H1 (cell line): Measurements from ENCODE around the gene AFAP1L1. TPM values are rescaled to one million over a fixed set of nuclear protein-coding genes. Genes with fewer than 3 reads are reported as not detected.

Source experiments
- CTCF ChIA-PET: fragments of 300-600 bp; sonication (Branson Sonifier 250); formaldehyde crosslinking; loops from one replicate; lab custom pipeline; 2021; ENCODE audit not compliant: partially characterized antibody; lab: Charles Lee
- POLR2A ChIA-PET: fragments of 300-600 bp; sonication (Branson Sonifier 250); formaldehyde crosslinking; loops from one replicate; lab custom pipeline; 2021; ENCODE audit warnings: inconsistent platforms; ENCODE audit not compliant: partially characterized antibody; lab: Charles Lee
- DNase-seq, 2 experiments: peaks; one replicate each; pipeline versions ENCODE4 v3.0.0 to v3.0.0-alpha.2; 2010 to 2022; ENCODE audit warnings: low spot score in 2 of 2, low read depth in 1 of 2, mixed read lengths in 1 of 2
- FAIRE-seq: peaks from 2 replicates; lab custom pipeline; 2011; peaks lifted over from hg19 to GRCh38; lab: Jason Lieb, UNC
- H2AFZ ChIP-seq: 2 replicates; pipeline ENCODE4 v1.8.1; 2012; ENCODE audit warnings: low read length, inconsistent platforms
- H2AK5ac ChIP-seq: 2 replicates; pipeline ENCODE4 v1.6.1; 2013; ENCODE audit warnings: low read depth, low read length
- H2BK120ac ChIP-seq: replicated peaks from 2 replicates; pipeline ENCODE3; 2013; ENCODE audit warnings: low read depth, low read length, inconsistent platforms
- H2BK12ac ChIP-seq: 2 replicates; pipeline ENCODE4 v1.6.1; 2013; ENCODE audit warnings: low read depth, low read length
- H2BK15ac ChIP-seq: 2 replicates; pipeline ENCODE4 v1.6.1; 2013; ENCODE audit warnings: low read length
- H2BK20ac ChIP-seq: 2 replicates; pipeline ENCODE4 v1.6.1; 2013; ENCODE audit warnings: low read length
- H2BK5ac ChIP-seq: 2 replicates; pipeline ENCODE4 v1.6.1; 2013; ENCODE audit warnings: low read depth, low read length
- H3K14ac ChIP-seq: 2 replicates; pipeline ENCODE4 v1.6.1; 2013; ENCODE audit warnings: inconsistent platforms; ENCODE audit not compliant: insufficient read length
- H3K18ac ChIP-seq: 2 replicates; pipeline ENCODE4 v1.6.1; 2013; ENCODE audit warnings: low read length; ENCODE audit errors: extremely low read depth
- H3K23ac ChIP-seq: 2 replicates; pipeline ENCODE4 v1.6.1; 2013; ENCODE audit warnings: inconsistent platforms; ENCODE audit not compliant: insufficient read length
- H3K23me2 ChIP-seq: 2 replicates; pipeline ENCODE4 v1.6.1; 2013; ENCODE audit warnings: low read depth, low read length
- H3K27ac ChIP-seq: 2 replicates; pipeline ENCODE4 v1.6.1; 2011; ENCODE audit warnings: low read depth, low read length, inconsistent platforms
- H3K27me3 ChIP-seq, 4 experiments: replicated peaks in 1 of 4; 1 replicate in 1 of 4; 2 replicates in 3 of 4; pipeline versions ENCODE4 v1.6.1 to v1.8.1; 2011 to 2013; ENCODE audit warnings: low read length in 3 of 4, mild to moderate bottlenecking in 3 of 4, inconsistent platforms in 2 of 4, mixed read lengths in 2 of 4, moderate library complexity in 1 of 4; ENCODE audit not compliant: control insufficient read depth in 3 of 4, insufficient read depth in 3 of 4; ENCODE audit errors: extremely low read depth in 1 of 4
- H3K36me3 ChIP-seq, 4 experiments: 2 replicates each; pipeline versions ENCODE4 v1.6.1 to v1.8.1; 2011 to 2013; ENCODE audit warnings: mild to moderate bottlenecking in 4 of 4, low read length in 3 of 4, moderate library complexity in 2 of 4, control low read depth in 1 of 4, inconsistent platforms in 1 of 4; ENCODE audit not compliant: insufficient read depth in 4 of 4, control insufficient read depth in 2 of 4
- H3K4ac ChIP-seq: replicated peaks from 2 replicates; pipeline ENCODE3; 2013; ENCODE audit warnings: low read length, low read depth, mixed read lengths, inconsistent platforms; ENCODE audit not compliant: insufficient read length
- H3K4me1 ChIP-seq, 4 experiments: replicated peaks in 1 of 4; 1 replicate in 1 of 4; 2 replicates in 3 of 4; pipeline versions ENCODE4 v1.6.1 to v1.8.1; 2011 to 2013; ENCODE audit warnings: low read length in 3 of 4, inconsistent platforms in 2 of 4, mixed read lengths in 1 of 4; ENCODE audit not compliant: insufficient read depth in 4 of 4, control insufficient read depth in 3 of 4
- H3K4me2 ChIP-seq, 2 experiments: 2 replicates each; pipeline versions ENCODE4 v1.6.1 to v1.8.1; 2011 to 2013; ENCODE audit warnings: low read depth in 2 of 2, low read length in 2 of 2, control low read depth in 1 of 2, inconsistent platforms in 1 of 2, mild to moderate bottlenecking in 1 of 2; ENCODE audit not compliant: insufficient read depth in 1 of 2
- H3K4me3 ChIP-seq, 4 experiments: fragments of 200-600, 300-600 bp in 1 of 4; sonication (generic), shearing (Covaris generic), sonication (Bioruptor Twin) in 1 of 4; 2 replicates each; pipeline versions ENCODE4 v1.5.1 to v1.8.1; 2011 to 2016; ENCODE audit warnings: low read length in 4 of 4, low read depth in 3 of 4, control low read depth in 2 of 4, inconsistent platforms in 2 of 4, mild to moderate bottlenecking in 2 of 4, mixed read lengths in 1 of 4, moderate library complexity in 1 of 4; ENCODE audit not compliant: insufficient read depth in 2 of 4; ENCODE audit errors: extremely low read depth in 1 of 4
- H3K56ac ChIP-seq: replicated peaks from 2 replicates; pipeline ENCODE3; 2013; ENCODE audit warnings: low read depth, mild to moderate bottlenecking, mixed read lengths, low read length, inconsistent platforms; ENCODE audit not compliant: insufficient read length
- H3K79me1 ChIP-seq: 2 replicates; pipeline ENCODE4 v1.6.1; 2013; ENCODE audit warnings: low read depth, low read length, control low read depth
- H3K79me2 ChIP-seq, 2 experiments: 2 replicates each; pipeline versions ENCODE4 v1.6.1 to v1.8.1; 2012 to 2013; ENCODE audit warnings: low read length in 2 of 2, mild to moderate bottlenecking in 2 of 2, inconsistent platforms in 1 of 2; ENCODE audit not compliant: insufficient read depth in 2 of 2, control insufficient read depth in 1 of 2
- H3K9ac ChIP-seq, 4 experiments: replicated peaks in 1 of 4; 1 replicate in 1 of 4; 2 replicates in 3 of 4; pipeline versions ENCODE4 v1.6.1 to v1.8.1; 2011 to 2013; ENCODE audit warnings: low read depth in 3 of 4, low read length in 3 of 4, control low read depth in 2 of 4, mild to moderate bottlenecking in 2 of 4, moderate library complexity in 2 of 4, inconsistent platforms in 1 of 4; ENCODE audit errors: extremely low read depth in 1 of 4
- H3K9me3 ChIP-seq, 2 experiments: 2 replicates each; pipeline versions ENCODE4 v1.6.1 to v1.8.1; 2012 to 2013; ENCODE audit warnings: mild to moderate bottlenecking in 2 of 2, moderate library complexity in 2 of 2, control low read depth in 1 of 2, inconsistent platforms in 1 of 2, low read depth in 1 of 2, low read length in 1 of 2, mixed read lengths in 1 of 2; ENCODE audit not compliant: insufficient read depth in 2 of 2
- H4K20me1 ChIP-seq, 2 experiments: replicated peaks in 1 of 2; 2 replicates each; pipeline versions ENCODE3 to v1.8.1; 2011 to 2013; ENCODE audit warnings: inconsistent platforms in 2 of 2, low read length in 2 of 2, mild to moderate bottlenecking in 1 of 2; ENCODE audit not compliant: insufficient read depth in 2 of 2, control insufficient read depth in 1 of 2
- H4K5ac ChIP-seq: 2 replicates; pipeline ENCODE4 v1.6.1; 2013; ENCODE audit warnings: low read length, low read depth, mixed read lengths, inconsistent platforms; ENCODE audit not compliant: insufficient read length
- H4K8ac ChIP-seq: 2 replicates; pipeline ENCODE4 v1.8.0; 2013; ENCODE audit warnings: mild to moderate bottlenecking, moderate library complexity, low read length, inconsistent platforms; ENCODE audit not compliant: insufficient read depth; ENCODE audit errors: extremely low read depth
- H4K91ac ChIP-seq: replicated peaks from 2 replicates; pipeline ENCODE3; 2013; ENCODE audit warnings: low read length, mixed read lengths, inconsistent platforms; ENCODE audit not compliant: insufficient read length
- ATF2 ChIP-seq: IDR thresholded peaks from 2 replicates; pipeline ENCODE4 v1.6.1; 2012; ENCODE audit warnings: low read length, inconsistent platforms
- CBX5 ChIP-seq: fragments of 300-800, 300-1000 bp; sonication (generic); IDR thresholded peaks from 2 replicates; pipeline ENCODE4 v1.7.1; 2016; ENCODE audit warnings: antibody characterized with exemption, low read length, low read depth
- CTCF ChIP-seq, 3 experiments: IDR thresholded peaks; 1 replicate in 2 of 3; 2 replicates in 1 of 3; pipeline versions ENCODE4 v1.5.1 to v1.6.1; 2011; ENCODE audit warnings: low read length in 3 of 3, mild to moderate bottlenecking in 3 of 3, inconsistent platforms in 2 of 3, low read depth in 1 of 3, moderate library complexity in 1 of 3; ENCODE audit not compliant: insufficient read depth in 1 of 3; ENCODE audit errors: control extremely low read depth in 1 of 3
- POU5F1 ChIP-seq: IDR thresholded peaks from 2 replicates; pipeline ENCODE4 v1.6.1; 2011; ENCODE audit warnings: low read depth, mild to moderate bottlenecking, low read length, moderate library complexity
- RAD21 ChIP-seq, 2 experiments: IDR thresholded peaks in 1 of 2; conservative IDR thresholded peaks in 1 of 2; 2 replicates each; pipeline ENCODE4 v1.6.1; 2011; ENCODE audit warnings: low read depth in 2 of 2, low read length in 2 of 2, improper control_type of control experiment in 1 of 2, inconsistent platforms in 1 of 2, mild to moderate bottlenecking in 1 of 2, moderate library complexity in 1 of 2
- RBBP5 ChIP-seq: IDR thresholded peaks from 2 replicates; pipeline ENCODE4 v1.7.1; 2012; ENCODE audit warnings: low read depth, mild to moderate bottlenecking, inconsistent platforms, low read length, moderate library complexity, borderline replicate concordance
- TEAD4 ChIP-seq: IDR thresholded peaks from 2 replicates; pipeline ENCODE4 v1.6.1; 2012; ENCODE audit warnings: low read depth, low read length, inconsistent platforms, mixed read lengths
- WGBS, 2 experiments: shearing (Covaris generic) in 1 of 2; methylation state at CpG; one replicate each; pipeline versions ENCODE4 v1.1.6 to v1.1.7; 2013 to 2015; ENCODE audit warnings: low lambda C conversion rate in 2 of 2, mixed read lengths in 2 of 2, inconsistent platforms in 1 of 2, low coverage in 1 of 2, missing lambda C conversion rate in 1 of 2; ENCODE audit not compliant: insufficient replicate concordance in 2 of 2, insufficient coverage in 1 of 2, insufficient read length in 1 of 2; ENCODE audit errors: extremely low coverage in 1 of 2, missing lambda C conversion rate in 1 of 2; 5-methylcytosine and 5-hydroxymethylcytosine counted together
- polyA plus RNA-seq, 7 experiments: library from polyadenylated mRNA; depleted of rRNA in 3 of 7; stranded (reverse) in 5 of 7; unstranded in 2 of 7; fragments of >200 nt in 5 of 7; fragments of 200-250 nt in 2 of 7; gene quantifications; 1 replicate in 5 of 7; 2 replicates in 1 of 7; 4 replicates in 1 of 7; pipeline versions ENCODE4 v1.2.1 to v1.2.3, GENCODE V29; 2011 to 2013; ENCODE audit warnings: missing spikeins in 2 of 7, mixed read lengths in 2 of 7
- total RNA-seq: library from RNA; stranded (reverse); fragmentation: NEBNext Ultra II Directional; extraction: Animal tissue kit (Norgen Biotek cat#: 25700); gene quantifications from 2 replicates; pipeline ENCODE4 v1.2.1, GENCODE V29; 2021

The AFAP1L1 gene
- total and polyA plus RNA-seq, 2 of the 8 experiments (the other 6 are each of a cell fraction or from before 2014, with no cell fraction given), result 0.79 to 4.7 TPM

GRCh38 chr5:149224282-149224681 is 47.4 kb upstream of the AFAP1L1 start:
- Histone ChIP-seq H3K4me1 (no peaks in the 10 kb centered on the region), H3K18ac (no peak overlapping the region), H3K4me2 (no peak overlapping the region), H3K9me3 (no peaks in the 10 kb centered on the region), H4K8ac (no peak overlapping the region; the same call in 1 of the 2 replicates), H2AK5ac (no peak overlapping the region), H3K23me2 (no peaks in the 10 kb centered on the region), H2BK15ac (no peak overlapping the region), H3K79me1 (no peaks in the 10 kb centered on the region), H4K91ac (no peak overlapping the region), H3K36me3 (no peaks in the 10 kb centered on the region), H2BK120ac (no peak overlapping the region), H3K79me2 (no peaks in the 10 kb centered on the region), H3K27me3 (no peaks in the 10 kb centered on the region), H2AFZ (no peak overlapping the region), H3K9ac (no peak overlapping the region), H3K4ac (no peak overlapping the region), H4K5ac (no peak overlapping the region), H3K14ac (no peak overlapping the region), H3K4me3 (no peak overlapping the region), H4K20me1 (no peaks in the 10 kb centered on the region), H3K23ac (no peak overlapping the region), H3K56ac (no peak overlapping the region), H3K27ac (no peak overlapping the region), H2BK5ac (no peak overlapping the region), H2BK20ac (no peak overlapping the region), H2BK12ac (no peak overlapping the region)
- POLR2A ChIA-PET, result no interaction called here
- DNase-seq (no peak), FAIRE-seq (no peak)
- WGBS, 2 experiments, result 81% methylated on average over 5 of the region's 5 CpGs; no CpG with 5 or more reads in 1 of the 2 experiments
- TF ChIP-seq TEAD4 (no peak), RAD21 (IDR thresholded peaks at IDR 0.05 in 1 of 2, conservative IDR thresholded peaks at IDR 0.05 in 1 of 2; ENCODE audit: low read depth in 2 of 2, low read length in 2 of 2) (no peak), CTCF (IDR thresholded peaks at IDR 0.05; ENCODE audit: control extremely low read depth in 1 of 3, insufficient read depth in 1 of 3, low read depth in 1 of 3, low read length in 3 of 3) (no peak), POU5F1 (no peak), RBBP5 (no peak), CBX5 (no peak), ATF2 (no peak)
- CTCF ChIA-PET, result interaction anchor here (1.0 to 2.7 kb wide), 9 partner anchors 12 to 90 kb away, joined by 3 to 12 read pairs (median 5); partner anchors contain the start of gene ABLIM3
